Activated naive CD8-positive, alpha-beta T cell treated with anti-CD3 and anti-CD28 coated beads, Interleukin-2, amount 10 ng/mL, durations not matched to agents 7 days and 5 days (primary cell): ENCODE measurements around the gene RHOT1. TPM values are rescaled to one million over a fixed set of nuclear protein-coding genes. Genes with fewer than 3 reads are reported as not detected.
"Not testable (repeated sequence)": the region's sequence is repeated elsewhere in the genome, so short reads cannot be mapped to it uniquely, and the experiment has no call there.

Experiments
- ATAC-seq: fragments of 150-1000 bp; cut with Tn5 transposase; one replicate; pipeline ENCODE4 v1.10.0; 2021; ENCODE audit warnings: low read depth, moderate library complexity
- POLR2A ChIA-PET: fragments of 350-600 bp; sonication (Branson Sonifier 250); formaldehyde crosslinking; loops from one replicate; lab custom pipeline; 2021; ENCODE audit warnings: antibody characterized with exemption; lab: Charles Lee
- DNase-seq: peaks from one replicate; pipeline ENCODE4 v3.0.0; 2021
- H3K27ac Mint-ChIP-seq: one replicate; pipeline ENCODE4 v1.8.0; 2022; ENCODE audit warnings: mild to moderate bottlenecking, mixed read lengths
- H3K27me3 Mint-ChIP-seq: one replicate; pipeline ENCODE4 v1.8.0; 2022; ENCODE audit warnings: mild to moderate bottlenecking, moderate library complexity, mixed read lengths
- H3K36me3 Mint-ChIP-seq: one replicate; pipeline ENCODE4 v1.8.0; 2021; ENCODE audit warnings: mild to moderate bottlenecking, mixed read lengths
- H3K4me1 Mint-ChIP-seq: one replicate; pipeline ENCODE4 v1.8.0; 2021; ENCODE audit warnings: mixed read lengths
- H3K4me3 Mint-ChIP-seq: one replicate; pipeline ENCODE4 v1.8.0; 2022; ENCODE audit warnings: mild to moderate bottlenecking, moderate library complexity, mixed read lengths
- H3K9me3 Mint-ChIP-seq: one replicate; pipeline ENCODE4 v1.8.0; 2021; ENCODE audit warnings: mixed read lengths
- total RNA-seq, 2 experiments: library from RNA; stranded (reverse); gene quantifications; one replicate each; pipeline ENCODE4 v1.2.3, GENCODE V29; 2021

Gene RHOT1
- total RNA-seq, 2 experiments from 2014 or later: 29.8 to 30.0 TPM

DNA sequence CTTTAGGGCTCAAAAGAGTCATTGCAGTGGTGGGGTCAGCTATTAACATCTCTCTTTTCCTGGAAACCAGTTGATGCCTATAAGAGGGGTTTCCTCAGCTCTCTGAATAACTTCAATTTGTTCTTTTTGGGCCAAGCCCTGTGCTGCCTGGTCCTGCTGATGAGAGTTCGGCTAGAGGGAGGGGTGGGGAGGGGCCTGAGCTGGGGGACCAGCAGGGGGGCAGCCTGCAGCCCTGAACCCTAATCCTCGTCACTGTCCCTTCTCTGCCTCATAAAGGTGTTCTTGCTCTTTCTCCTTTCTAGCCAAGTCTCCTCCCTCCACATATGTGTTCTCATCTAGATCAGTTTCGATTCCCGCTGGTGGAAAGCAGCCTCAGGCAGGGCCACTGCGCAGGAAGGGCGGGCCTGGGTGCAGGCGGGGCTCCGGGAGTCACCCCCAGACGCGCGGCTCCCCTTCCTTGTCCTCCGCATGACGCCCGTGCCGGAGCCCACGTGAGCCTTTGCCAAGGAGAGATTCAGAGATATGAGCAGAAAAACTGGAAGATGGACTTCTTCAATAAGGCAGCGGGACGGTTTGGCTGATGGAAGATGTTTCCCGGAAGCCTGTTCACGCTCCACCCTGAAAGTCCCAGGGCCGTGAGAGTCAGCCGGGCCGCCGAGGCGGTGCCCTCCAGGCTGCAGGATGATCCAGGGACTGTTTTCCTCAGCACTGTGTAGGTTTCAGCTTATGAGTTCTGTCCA lies 15.0 kb upstream of the RHOT1 start:
- ATAC-seq: peak; percentile 100
- Mint-ChIP-seq H3K9me3 (no peaks in the 10 kb centered on the region), H3K4me3 (peak overlapping the region; percentile 96), H3K4me1 (peaks cover 26% of the 10 kb centered on the region), H3K27me3 (peaks cover 2% of the 10 kb centered on the region), H3K36me3 (peaks cover 23% of the 10 kb centered on the region), H3K27ac (peak overlapping the region; percentile 100)
- POLR2A ChIA-PET: interaction anchor here (0.6 to 4.2 kb wide), 11 partner anchors 8 to 224 kb away, joined by 3 to 34 read pairs (median 3); partner anchors contain the start of gene LRRC37B
- DNase-seq: peak; percentile 86

DNA sequence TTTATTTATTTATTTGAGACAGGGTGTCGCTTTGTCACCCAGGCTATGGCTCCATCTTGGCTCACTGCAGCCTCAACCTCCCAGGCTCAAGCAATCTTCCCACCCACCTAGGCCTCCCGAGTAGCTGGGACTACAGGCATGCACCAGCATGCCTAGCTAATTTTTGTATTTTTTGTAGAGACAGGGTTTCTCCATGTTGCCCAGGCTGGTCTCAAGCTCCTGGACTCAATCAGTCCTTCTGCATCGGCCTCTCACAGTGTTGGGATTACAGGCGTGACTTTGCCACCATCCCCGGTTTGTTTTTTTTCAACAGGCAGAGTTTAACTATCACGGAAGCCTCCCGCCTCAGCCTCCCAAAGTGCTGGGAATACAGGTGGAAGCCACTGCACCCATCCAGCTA lies 13.8 kb upstream of the RHOT1 start:
- Mint-ChIP-seq H3K36me3 (peaks cover 23% of the 10 kb centered on the region), H3K27ac (peak overlapping the region; percentile 100), H3K4me3 (peak overlapping the region; percentile 96), H3K4me1 (peaks cover 26% of the 10 kb centered on the region)
- not testable (repeated sequence) for H3K9me3 Mint-ChIP-seq, ATAC-seq, H3K27me3 Mint-ChIP-seq
- POLR2A ChIA-PET: interaction anchor here (1.1 to 4.2 kb wide), 9 partner anchors 8 to 144 kb away, joined by 3 to 34 read pairs (median 4); partner anchors contain the start of genes LRRC37B and RHOT1
- peak; percentile 36 for DNase-seq

DNA sequence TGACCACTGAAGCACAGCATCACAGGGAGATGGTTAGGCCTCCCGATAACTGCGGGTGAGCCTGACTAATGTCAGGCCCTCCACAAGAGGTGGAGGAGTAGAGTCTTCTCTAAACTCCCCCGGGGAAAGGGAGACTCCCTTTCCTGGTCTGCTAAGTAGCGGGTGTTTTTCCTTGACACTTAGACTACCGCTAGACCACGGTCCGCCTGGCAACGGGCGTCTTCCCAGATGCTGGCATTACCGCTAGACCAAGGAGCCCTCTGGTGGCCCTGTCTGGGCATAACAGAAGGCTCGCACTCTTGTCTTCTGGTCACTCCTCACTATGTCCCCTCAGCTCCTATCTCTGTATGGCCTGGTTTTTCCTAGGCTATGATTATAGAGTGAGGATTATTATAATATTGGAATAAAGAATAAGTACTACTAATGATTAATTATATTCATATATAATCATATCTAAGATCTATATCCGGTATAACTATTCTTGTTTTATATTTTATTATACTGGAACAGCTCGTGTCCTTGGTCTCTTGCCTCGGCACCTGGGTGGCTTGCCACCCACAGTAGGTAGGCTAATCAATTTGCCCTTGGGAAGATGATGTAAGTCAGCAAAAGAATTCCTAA lies 6.7 kb upstream of the RHOT1 start:
- H3K27me3 Mint-ChIP-seq, H3K4me3 Mint-ChIP-seq, H3K36me3 Mint-ChIP-seq, H3K27ac Mint-ChIP-seq, ATAC-seq, H3K9me3 Mint-ChIP-seq: not testable (repeated sequence)
- peaks cover 17% of the 10 kb centered on the region for H3K4me1 Mint-ChIP-seq
- POLR2A ChIA-PET: interaction anchor here (0.6 to 1.6 kb wide), 2 partner anchors 9 to 129 kb away, joined by 3 to 5 read pairs; partner anchors contain the start of gene LRRC37B
- DNase-seq: peak; percentile 51

GRCh38 chr17:32136856-32137255 lies 5.4 kb upstream of the RHOT1 start:
- ATAC-seq: peak; percentile 86

DNA sequence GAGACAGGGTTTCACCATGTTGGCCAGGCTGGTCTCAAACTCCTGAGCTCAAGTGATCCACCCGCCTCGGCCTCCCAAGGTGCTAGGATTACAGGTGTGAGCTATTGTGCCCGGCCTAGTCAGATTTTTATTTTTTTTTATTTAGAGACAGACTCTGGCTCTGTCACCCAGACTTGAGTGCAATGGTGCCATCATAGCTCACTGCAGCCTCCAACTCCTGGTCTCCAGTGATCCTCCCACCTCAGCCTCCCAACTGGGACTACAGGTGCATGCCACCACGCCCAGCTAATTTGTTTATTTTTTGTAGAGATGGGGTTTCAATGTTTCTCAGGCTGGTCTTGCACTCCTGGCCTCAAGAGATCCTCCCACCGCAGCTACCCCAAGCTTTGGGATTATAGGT lies 2.8 kb upstream of the RHOT1 start:
- not testable (repeated sequence) for H3K27me3 Mint-ChIP-seq, H3K36me3 Mint-ChIP-seq, H3K9me3 Mint-ChIP-seq, H3K27ac Mint-ChIP-seq, ATAC-seq, H3K4me3 Mint-ChIP-seq, DNase-seq
- POLR2A ChIA-PET: interaction anchor here (0.5 to 1.4 kb wide), 4 partner anchors 10 to 133 kb away, joined by 3 to 6 read pairs (median 4); partner anchors contain the start of gene LRRC37B
- peaks cover 34% of the 10 kb centered on the region for H3K4me1 Mint-ChIP-seq

More at GRCh38 chr17:32136856-32137255, 5.4 kb upstream of the RHOT1 start:
- DNase-seq: no peak
- POLR2A ChIA-PET: interaction anchor here (1.0 kb wide), 2 partner anchors 9 to 130 kb away, joined by 3 read pairs; partner anchors contain the start of gene LRRC37B
- Mint-ChIP-seq H3K4me3 (no peak overlapping the region), H3K9me3 (no peaks in the 10 kb centered on the region), H3K27me3 (no peaks in the 10 kb centered on the region), H3K4me1 (peaks cover 26% of the 10 kb centered on the region), H3K36me3 (no peaks in the 10 kb centered on the region), H3K27ac (no peak overlapping the region)

DNA sequence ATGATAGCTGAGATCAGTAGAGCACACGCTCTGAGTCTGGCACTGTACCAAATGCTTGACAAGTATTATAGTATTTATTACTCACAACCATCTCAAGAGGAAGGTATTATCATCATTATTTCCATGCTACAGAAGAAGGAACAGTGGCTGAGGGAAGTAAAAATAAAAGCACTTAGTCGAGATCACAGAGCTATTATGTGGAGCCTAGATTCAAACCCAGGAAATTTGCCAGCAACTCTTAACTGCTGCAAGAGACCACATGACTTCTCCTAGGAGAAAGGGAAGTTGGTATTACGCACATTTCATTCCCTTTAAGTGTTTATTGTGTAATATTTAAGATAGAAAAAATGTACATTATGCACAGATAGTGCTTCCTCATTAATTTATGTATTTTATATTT lies 1.0 kb upstream of the RHOT1 start:
- DNase-seq (no peak), ATAC-seq (no peak)
- Mint-ChIP-seq H3K27me3 (no peaks in the 10 kb centered on the region), H3K27ac (peak overlapping the region; percentile 74), H3K4me3 (peak overlapping the region; percentile 79), H3K36me3 (peaks cover 3% of the 10 kb centered on the region), H3K9me3 (no peaks in the 10 kb centered on the region), H3K4me1 (peaks cover 33% of the 10 kb centered on the region)
- POLR2A ChIA-PET: interaction anchor here (0.6 to 3.9 kb wide), 5 partner anchors 12 to 204 kb away, joined by 3 to 18 read pairs (median 4); partner anchors contain the start of genes LRRC37B and SUZ12

DNA sequence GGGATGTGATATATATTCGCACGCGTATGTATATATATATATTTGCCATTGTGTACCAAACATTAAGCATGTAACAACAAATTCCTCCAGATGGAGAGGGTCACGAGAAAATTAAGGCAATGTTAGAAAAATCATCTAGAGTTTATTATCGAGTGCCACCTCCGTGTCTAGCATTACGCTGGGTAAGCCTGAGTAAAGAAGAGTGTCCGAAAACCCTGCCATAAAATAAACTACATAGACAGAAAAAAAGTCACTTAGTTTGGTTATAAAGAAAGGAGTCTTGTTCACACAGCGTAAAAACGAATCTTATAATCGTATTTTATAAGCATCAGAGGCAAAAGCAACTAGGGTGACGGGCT lies 644 bp upstream of the RHOT1 start:
- H3K27ac Mint-ChIP-seq: peak overlapping the region; percentile 74
- H3K36me3 Mint-ChIP-seq: peaks cover 3% of the 10 kb centered on the region
- POLR2A ChIA-PET: interaction anchor here (0.6 to 3.9 kb wide), 6 partner anchors 13 to 205 kb away, joined by 3 to 18 read pairs (median 4); partner anchors contain the start of genes LRRC37B and SUZ12
- ATAC-seq (no peak), DNase-seq (no peak)
- H3K4me3 Mint-ChIP-seq: peak overlapping the region; percentile 79
- peaks cover 29% of the 10 kb centered on the region for H3K4me1 Mint-ChIP-seq
- no peaks in the 10 kb centered on the region for H3K9me3 Mint-ChIP-seq
- H3K27me3 Mint-ChIP-seq: no peaks in the 10 kb centered on the region

DNA sequence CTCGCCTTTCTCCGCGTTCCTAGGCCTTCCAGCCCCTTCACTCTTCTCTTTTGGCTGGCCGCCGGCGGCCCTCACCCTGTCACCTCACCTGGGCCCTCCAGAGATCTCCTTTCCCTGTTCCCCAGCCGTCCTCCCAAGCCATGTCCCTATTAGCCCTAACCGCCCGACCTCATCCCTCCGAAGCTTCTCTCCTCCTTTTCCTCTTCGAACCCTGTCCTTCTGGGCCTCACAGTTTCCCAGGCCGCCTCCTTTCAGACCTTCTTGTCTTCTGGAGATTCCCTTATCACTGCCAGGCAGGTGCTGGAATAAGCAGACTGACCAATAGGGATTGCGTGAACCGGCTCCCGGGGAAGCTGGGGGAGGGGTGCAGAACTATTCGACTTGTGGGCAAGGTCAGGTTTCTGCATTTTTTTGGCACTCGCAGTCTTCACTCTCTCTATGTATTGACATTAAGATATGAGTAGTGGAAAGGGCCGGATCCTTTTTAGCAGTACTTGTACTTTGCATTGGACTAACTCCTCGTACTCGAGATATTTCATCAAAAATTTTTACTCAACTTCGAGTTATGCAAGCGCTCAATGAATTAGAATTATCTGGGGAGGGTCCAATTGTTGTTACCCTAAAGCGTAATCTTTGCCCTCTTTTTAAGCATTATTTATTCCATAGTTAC lies 690 bp downstream of the RHOT1 start:
- no peak for ATAC-seq

GRCh38 chr17:32143527-32143870 lies 1.2 kb downstream of the RHOT1 start:
- Mint-ChIP-seq H3K27ac (peak overlapping the region; percentile 90), H3K4me1 (peaks cover 23% of the 10 kb centered on the region), H3K27me3 (no peaks in the 10 kb centered on the region), H3K9me3 (no peaks in the 10 kb centered on the region), H3K4me3 (peak overlapping the region; percentile 100), H3K36me3 (peaks cover 3% of the 10 kb centered on the region)
- POLR2A ChIA-PET: interaction anchor here (0.8 to 3.9 kb wide), 2 partner anchors 136 to 205 kb away, joined by 3 to 18 read pairs; partner anchors contain the start of gene LRRC37B
- DNase-seq (no peak), ATAC-seq (no peak)

More for the DNA sequence above, 690 bp downstream of the RHOT1 start:
- Mint-ChIP-seq H3K4me3 (peak overlapping the region; percentile 100), H3K9me3 (no peaks in the 10 kb centered on the region), H3K4me1 (peaks cover 23% of the 10 kb centered on the region), H3K27ac (peak overlapping the region; percentile 90), H3K36me3 (peaks cover 3% of the 10 kb centered on the region), H3K27me3 (no peaks in the 10 kb centered on the region)
- DNase-seq: no peak
- POLR2A ChIA-PET: interaction anchor here (0.8 to 3.9 kb wide), 3 partner anchors 136 to 206 kb away, joined by 3 to 18 read pairs (median 4); partner anchors contain the start of genes LRRC37B and SUZ12

DNA sequence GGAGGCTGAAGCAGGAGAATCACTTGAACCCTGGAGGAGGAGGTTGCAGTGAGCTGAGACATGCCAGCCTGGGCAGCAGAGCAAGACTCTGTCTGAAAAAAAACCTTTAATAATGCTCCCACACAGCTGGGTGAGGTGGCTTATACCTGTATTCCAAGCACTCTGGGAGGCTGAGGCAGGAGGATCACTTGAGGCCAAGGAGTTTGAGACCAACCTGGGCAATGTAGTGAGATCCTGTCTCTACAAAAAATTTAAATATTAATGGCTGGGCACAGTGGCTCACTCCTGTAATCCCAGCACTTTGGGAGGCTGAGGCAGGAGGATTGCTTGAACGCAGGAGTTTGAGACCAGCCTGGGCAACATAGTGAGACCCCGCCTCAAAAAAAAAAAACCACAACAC lies 2.1 kb downstream of the RHOT1 start:
- H3K36me3 Mint-ChIP-seq, DNase-seq, ATAC-seq, H3K4me3 Mint-ChIP-seq, H3K27me3 Mint-ChIP-seq, H3K9me3 Mint-ChIP-seq, H3K27ac Mint-ChIP-seq: not testable (repeated sequence)
- POLR2A ChIA-PET: interaction anchor here (0.6 to 3.9 kb wide), 2 partner anchors 35 to 137 kb away, joined by 3 to 18 read pairs; partner anchors contain the start of gene LRRC37B
- H3K4me1 Mint-ChIP-seq: peaks cover 20% of the 10 kb centered on the region

GRCh38 chr17:32148351-32148750 lies 6.0 kb downstream of the RHOT1 start:
- no peak overlapping the region for H3K27ac Mint-ChIP-seq
- peaks cover 14% of the 10 kb centered on the region for H3K4me1 Mint-ChIP-seq
- H3K27me3 Mint-ChIP-seq: no peaks in the 10 kb centered on the region
- no peak overlapping the region for H3K4me3 Mint-ChIP-seq
- peaks cover 8% of the 10 kb centered on the region for H3K36me3 Mint-ChIP-seq
- POLR2A ChIA-PET: no interaction called here
- DNase-seq (no peak), ATAC-seq (no peak)
- H3K9me3 Mint-ChIP-seq: no peaks in the 10 kb centered on the region

GRCh38 chr17:32150358-32150757 lies 8.1 kb downstream of the RHOT1 start:
- Mint-ChIP-seq H3K4me1 (peaks cover 9% of the 10 kb centered on the region), H3K4me3 (no peak overlapping the region), H3K9me3 (no peaks in the 10 kb centered on the region), H3K36me3 (peaks cover 13% of the 10 kb centered on the region), H3K27ac (no peak overlapping the region), H3K27me3 (no peaks in the 10 kb centered on the region)
- no peak for DNase-seq
- POLR2A ChIA-PET: no interaction called here
- ATAC-seq: no peak

DNA sequence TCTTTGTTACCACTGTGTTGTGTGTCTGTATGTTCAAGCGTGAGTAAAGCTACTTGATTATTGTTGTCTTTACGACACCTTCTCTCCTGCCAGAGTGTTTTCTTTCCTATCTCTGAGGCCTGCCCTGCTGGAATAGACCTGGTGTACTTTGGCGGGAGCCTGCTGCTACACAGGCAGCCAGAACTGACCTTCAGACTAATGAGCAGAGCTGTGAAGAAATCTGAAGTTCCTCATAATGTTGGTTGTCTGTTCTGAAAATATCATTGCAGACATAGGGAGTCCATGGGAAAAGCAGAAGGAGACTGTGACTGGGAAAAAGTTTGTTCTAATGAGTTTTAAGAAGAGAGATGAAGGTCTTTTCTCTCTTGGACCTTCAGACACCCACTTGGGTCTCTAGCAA lies 9.8 kb downstream of the RHOT1 start:
- no peak for DNase-seq
- Mint-ChIP-seq H3K27me3 (no peaks in the 10 kb centered on the region), H3K36me3 (peaks cover 13% of the 10 kb centered on the region), H3K4me1 (peaks cover 7% of the 10 kb centered on the region), H3K9me3 (no peaks in the 10 kb centered on the region), H3K4me3 (no peak overlapping the region), H3K27ac (no peak overlapping the region)
- POLR2A ChIA-PET: no interaction called here
- no peak for ATAC-seq
